GM19238 (cell line): ENCODE data around the gene SERPINA4.

Experiments used
- DNase-seq: peaks from one replicate; pipeline ENCODE4 v3.0.0; 2011; ENCODE audit warnings: low spot score; ENCODE audit not compliant: insufficient read length

The SERPINA4 gene

GRCh38 chr14:94560751-94561655 is at the start of gene SERPINA4:
Gene SERPINA4, plus strand, starts transcription at chr14:94561442. Its CDS starts 2,041 bp downstream, at chr14:94563483.
- no peak for DNase-seq

GRCh38 chr14:94514351-94514750 is 46.9 kb upstream of the SERPINA4 start:
- no peak for DNase-seq

GRCh38 chr14:94515426-94515825 is 45.8 kb upstream of the SERPINA4 start:
- no peak for DNase-seq

- no peak for DNase-seq
These were observed 45.4 kb upstream of the SERPINA4 start for GRCh38 chr14:94515856-94516255.

- no peak for DNase-seq
These were observed 44.0 kb upstream of the SERPINA4 start for GRCh38 chr14:94517248-94517640.

- DNase-seq = no peak
These were observed 43.5 kb upstream of the SERPINA4 start for GRCh38 chr14:94517641-94518257.

- DNase-seq = no peak
These were observed 39.7 kb upstream of the SERPINA4 start for GRCh38 chr14:94521375-94522114.

- no peak for DNase-seq
These were observed 39.0 kb upstream of the SERPINA4 start for GRCh38 chr14:94522115-94522724.

- DNase-seq = no peak
These were observed 38.0 kb upstream of the SERPINA4 start for GRCh38 chr14:94523265-94523664.

GRCh38 chr14:94524093-94524492 is 37.1 kb upstream of the SERPINA4 start:
- no peak for DNase-seq

- DNase-seq = no peak
These were observed 30.1 kb upstream of the SERPINA4 start for GRCh38 chr14:94531187-94531586.

GRCh38 chr14:94532447-94532846 is 28.8 kb upstream of the SERPINA4 start:
- no peak for DNase-seq

- no peak for DNase-seq
These were observed 25.7 kb upstream of the SERPINA4 start for GRCh38 chr14:94535506-94535905.

GRCh38 chr14:94536836-94537235 is 24.4 kb upstream of the SERPINA4 start:
- no peak for DNase-seq

- no peak for DNase-seq
These were observed 23.0 kb upstream of the SERPINA4 start for GRCh38 chr14:94538070-94538740.

- DNase-seq = no peak
These were observed 22.1 kb upstream of the SERPINA4 start for GRCh38 chr14:94539181-94539580.

GRCh38 chr14:94540031-94540794 is 21.0 kb upstream of the SERPINA4 start:
- no peak for DNase-seq

- DNase-seq = no peak
These were observed 19.8 kb upstream of the SERPINA4 start for GRCh38 chr14:94541234-94541975.

- no peak for DNase-seq
These were observed 19.0 kb upstream of the SERPINA4 start for GRCh38 chr14:94542111-94542810.
